Measurements from ENCODE around the gene RAPGEF3. TPM values are rescaled to one million over a fixed set of nuclear protein-coding genes. Genes with fewer than 3 reads are reported as not detected.

Gene RAPGEF3
- total and polyA plus RNA-seq, 4 donors: 8.3 to 40.4 (median 18.9) TPM

- Histone ChIP-seq H3K36me3 (ENCODE audit: control insufficient read depth in 4 of 4, insufficient read depth in 4 of 4, low read length in 4 of 4) (peaks cover 35 to 90% (median 55%) of the 10 kb centered on the region in 4 donors), H3K4me1 (ENCODE audit: control insufficient read depth in 5 of 5, insufficient read depth in 5 of 5, low read length in 5 of 5) (no peaks in the 10 kb centered on the region), H3K27me3 (ENCODE audit: control insufficient read depth in 3 of 3, insufficient read depth in 3 of 3, low read length in 2 of 3) (no peaks in the 10 kb centered on the region), H3K4me3 (no peak overlapping the region), H3K9ac (ENCODE audit: insufficient read depth in 1 of 2, low read length in 2 of 2) (no peak overlapping the region), H3K9me3 (ENCODE audit: control insufficient read depth in 4 of 4, insufficient read depth in 3 of 4, low read length in 3 of 4) (no peaks in the 10 kb centered on the region), H3K27ac (ENCODE audit: low read depth in 1 of 2, low read length in 1 of 2) (no peak overlapping the region)
- DNase-seq (no peak), ATAC-seq (ENCODE audit: insufficient read depth, low FRiP score) (no peak)
- 93% methylated on average over 22 of the region's 22 CpGs for WGBS, 2 donors
- no peak for TF ChIP-seq CTCF (IDR thresholded peaks at IDR 0.05; ENCODE audit: control extremely low read depth, extremely low read depth)
Measured at GRCh38 chr12:47789712-47790489, 31.2 kb upstream of the RAPGEF3 start.

DNA sequence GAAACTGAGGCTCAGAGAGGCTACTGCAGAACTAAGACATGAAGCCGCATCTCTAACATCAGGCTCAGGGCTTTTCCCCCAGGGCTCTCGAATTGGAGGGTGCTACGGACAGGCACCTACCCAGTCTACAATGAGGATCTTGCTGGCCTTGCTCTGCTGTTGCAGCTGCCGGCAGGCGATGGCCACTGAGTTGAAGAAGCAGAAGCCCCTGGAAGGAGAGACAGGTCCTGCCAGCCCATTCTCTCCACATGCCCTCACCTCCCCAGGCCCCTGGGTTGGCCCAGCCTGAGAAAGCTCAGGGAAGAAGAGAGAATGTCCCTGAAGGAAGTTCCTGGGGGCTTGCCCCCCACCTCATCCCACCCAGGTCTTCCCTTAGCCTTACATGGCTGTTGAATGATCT lies 30.5 kb upstream of the RAPGEF3 start:
- Histone ChIP-seq H3K27me3 (ENCODE audit: control insufficient read depth in 3 of 3, insufficient read depth in 3 of 3, low read length in 2 of 3) (no peaks in the 10 kb centered on the region), H3K9me3 (ENCODE audit: control insufficient read depth in 4 of 4, insufficient read depth in 3 of 4, low read length in 3 of 4) (no peaks in the 10 kb centered on the region), H3K4me3 (no peak overlapping the region), H3K36me3 (ENCODE audit: control insufficient read depth in 4 of 4, insufficient read depth in 4 of 4, low read length in 4 of 4) (peaks cover 33 to 88% (median 54%) of the 10 kb centered on the region in 4 donors), H3K9ac (ENCODE audit: insufficient read depth in 1 of 2, low read length in 2 of 2) (no peak overlapping the region), H3K4me1 (ENCODE audit: control insufficient read depth in 5 of 5, insufficient read depth in 5 of 5, low read length in 5 of 5) (no peaks in the 10 kb centered on the region), H3K27ac (ENCODE audit: low read depth in 1 of 2, low read length in 1 of 2) (no peak overlapping the region)
- no peak for ATAC-seq (ENCODE audit: insufficient read depth, low FRiP score)
- DNase-seq: no peak
- TF ChIP-seq CTCF (IDR thresholded peaks at IDR 0.05; ENCODE audit: control extremely low read depth, extremely low read depth): no peak
- 96 to 97% methylated on average over 5 of the region's 5 CpGs for WGBS, 2 donors

GRCh38 chr12:47787596-47788319 lies 29.1 kb upstream of the RAPGEF3 start:
- 82 to 84% methylated on average over 14 of the region's 14 CpGs for WGBS, 2 donors
- ATAC-seq (ENCODE audit: insufficient read depth, low FRiP score): no peak
- Histone ChIP-seq H3K4me1 (ENCODE audit: control insufficient read depth in 5 of 5, insufficient read depth in 5 of 5, low read length in 5 of 5) (no peaks in the 10 kb centered on the region), H3K36me3 (ENCODE audit: control insufficient read depth in 4 of 4, insufficient read depth in 4 of 4, low read length in 4 of 4) (peaks cover 22 to 91% (median 54%) of the 10 kb centered on the region in 4 donors), H3K27me3 (ENCODE audit: control insufficient read depth in 3 of 3, insufficient read depth in 3 of 3, low read length in 2 of 3) (no peaks in the 10 kb centered on the region), H3K4me3 (no peak overlapping the region), H3K9ac (ENCODE audit: insufficient read depth in 1 of 2, low read length in 2 of 2) (no peak overlapping the region), H3K9me3 (ENCODE audit: control insufficient read depth in 4 of 4, insufficient read depth in 3 of 4, low read length in 3 of 4) (no peaks in the 10 kb centered on the region), H3K27ac (ENCODE audit: low read depth in 1 of 2, low read length in 1 of 2) (no peak overlapping the region)
- no peak for TF ChIP-seq CTCF (IDR thresholded peaks at IDR 0.05; ENCODE audit: control extremely low read depth, extremely low read depth)
- no peak for DNase-seq

Measured in lung (tissue), 12 donors.